SU-DHL-6 (cell line): ENCODE data around the gene RAD51D.

Experiments
- H2AFZ ChIP-seq: fragments of 200-600 bp; sonication (generic); 2 replicates; pipeline ENCODE4 v1.6.1; 2014; ENCODE audit warnings: low read depth, mild to moderate bottlenecking, moderate library complexity, mixed read lengths, antibody characterized with exemption, low read length; ENCODE audit not compliant: severe bottlenecking
- H3F3A ChIP-seq: fragments of 200-600 bp; shearing (Covaris generic); 2 replicates; pipeline ENCODE4 v1.6.0; 2016; ENCODE audit warnings: antibody characterized with exemption, mild to moderate bottlenecking; ENCODE audit not compliant: insufficient read depth
- H3K27ac ChIP-seq: fragments of 200-600 bp; sonication (generic); 2 replicates; pipeline ENCODE4 v1.5.1; 2016; ENCODE audit warnings: low read depth, mild to moderate bottlenecking, low read length, moderate library complexity, mixed read lengths
- H3K27me3 ChIP-seq: fragments of 200-600 bp; sonication (generic), shearing (Covaris generic); 2 replicates; pipeline ENCODE4 v1.6.0; 2014; ENCODE audit warnings: mild to moderate bottlenecking, low read length
- H3K36me3 ChIP-seq: fragments of 200-600 bp; sonication (generic); 2 replicates; pipeline ENCODE4 v1.6.1; 2014; ENCODE audit warnings: mild to moderate bottlenecking, low read length, mixed read lengths
- H3K4me2 ChIP-seq: fragments of 300-600, 200-600 bp; shearing (Covaris generic), sonication (generic); 2 replicates; pipeline ENCODE4 v1.6.0; 2014; ENCODE audit warnings: low read length, low read depth, mild to moderate bottlenecking; ENCODE audit not compliant: poor library complexity, severe bottlenecking
- H3K4me3 ChIP-seq: fragments of 200-600 bp; sonication (generic); 2 replicates; pipeline ENCODE4 v1.5.1; 2014; ENCODE audit warnings: antibody characterized with exemption, low read length, mild to moderate bottlenecking, mixed read lengths; ENCODE audit not compliant: insufficient read depth, poor library complexity, severe bottlenecking
- H3K79me2 ChIP-seq: fragments of 200-600 bp; sonication (generic); 2 replicates; pipeline ENCODE4 v1.6.1; 2014; ENCODE audit warnings: mild to moderate bottlenecking, low read length, moderate library complexity; ENCODE audit not compliant: insufficient read depth
- H3K9ac ChIP-seq: fragments of 200-600 bp; sonication (generic); 2 replicates; pipeline ENCODE4 v1.7.0; 2014; ENCODE audit warnings: mild to moderate bottlenecking, low read length
- H3K9me2 ChIP-seq: fragments of 200-600 bp; sonication (generic); replicated peaks from 2 replicates; pipeline ENCODE4 v1.6.1; 2014; ENCODE audit warnings: low read length; ENCODE audit not compliant: insufficient read depth
- H3K9me3 ChIP-seq: fragments of 200-600 bp; sonication (generic); 2 replicates; pipeline ENCODE4 v1.6.1; 2014; ENCODE audit warnings: low read length, mixed read lengths; ENCODE audit not compliant: insufficient read depth
- H4K20me1 ChIP-seq: fragments of 200-600 bp; sonication (generic); 2 replicates; pipeline ENCODE4 v1.6.1; 2014; ENCODE audit warnings: low read depth, mild to moderate bottlenecking, antibody characterized with exemption, low read length, moderate library complexity, mixed read lengths
- CTCF ChIP-seq: fragments of 200-600 bp; sonication (generic); IDR thresholded peaks from one replicate; pipeline ENCODE4 v1.5.1; 2017; ENCODE audit warnings: antibody characterized with exemption, mild to moderate bottlenecking, low read length, moderate library complexity; ENCODE audit not compliant: insufficient read depth, poor library complexity, severe bottlenecking
- EZH2phosphoT487 ChIP-seq: fragments of 200-600 bp; sonication (generic), shearing (Covaris generic); conservative IDR thresholded peaks from 2 replicates; pipeline ENCODE4 v1.6.1; 2018; ENCODE audit warnings: mild to moderate bottlenecking, antibody characterized with exemption, low read length, moderate library complexity, mixed read lengths

Gene RAD51D

GRCh38 chr17:35057332-35057915 is 62.2 kb downstream of the RAD51D start:
- no peak overlapping the region for H3K4me2 ChIP-seq
- no peaks in the 10 kb centered on the region for H3F3A ChIP-seq
- H2AFZ ChIP-seq: no peak overlapping the region
- H4K20me1 ChIP-seq: no peaks in the 10 kb centered on the region
- no peak overlapping the region for H3K4me3 ChIP-seq
- H3K27ac ChIP-seq: no peak overlapping the region
- H3K79me2 ChIP-seq: no peaks in the 10 kb centered on the region
- no peaks in the 10 kb centered on the region for H3K27me3 ChIP-seq
- TF ChIP-seq CTCF (no peak), EZH2phosphoT487 (no peak)
- no peaks in the 10 kb centered on the region for H3K36me3 ChIP-seq
- H3K9me2 ChIP-seq: no peaks in the 10 kb centered on the region
- H3K9ac ChIP-seq: no peak overlapping the region
- H3K9me3 ChIP-seq: no peaks in the 10 kb centered on the region

- no peak for TF ChIP-seq EZH2phosphoT487
- no peak for TF ChIP-seq CTCF
- Histone ChIP-seq H3K4me2 (no peak overlapping the region), H3K4me3 (no peak overlapping the region), H3K36me3 (no peaks in the 10 kb centered on the region), H3K27ac (no peak overlapping the region), H4K20me1 (no peaks in the 10 kb centered on the region), H3F3A (no peaks in the 10 kb centered on the region), H3K79me2 (no peaks in the 10 kb centered on the region), H2AFZ (no peak overlapping the region), H3K27me3 (no peaks in the 10 kb centered on the region), H3K9me2 (no peaks in the 10 kb centered on the region), H3K9ac (no peak overlapping the region), H3K9me3 (no peaks in the 10 kb centered on the region)
Observed at GRCh38 chr17:35056013-35056412, 63.6 kb downstream of the RAD51D start.

- no peaks in the 10 kb centered on the region for H4K20me1 ChIP-seq
- no peaks in the 10 kb centered on the region for H3K36me3 ChIP-seq
- H3F3A ChIP-seq: no peaks in the 10 kb centered on the region
- H3K9ac ChIP-seq: no peak overlapping the region
- no peaks in the 10 kb centered on the region for H3K27me3 ChIP-seq
- H3K9me3 ChIP-seq: no peaks in the 10 kb centered on the region
- no peaks in the 10 kb centered on the region for H3K9me2 ChIP-seq
- no peak overlapping the region for H3K27ac ChIP-seq
- H3K79me2 ChIP-seq: no peaks in the 10 kb centered on the region
- TF ChIP-seq EZH2phosphoT487 (no peak), CTCF (no peak)
- no peak overlapping the region for H3K4me2 ChIP-seq
- H2AFZ ChIP-seq: no peak overlapping the region
- no peak overlapping the region for H3K4me3 ChIP-seq
Observed at GRCh38 chr17:35053204-35053603, 66.5 kb downstream of the RAD51D start.
